HL-60/S4 treated with phorbol 12-myristate 13-acetate at 8.2 ng/mL for 4 days and 3 days (cell line): Measurements from ENCODE around the gene FUCA1.
"Not testable (repeated sequence)": the region's sequence is repeated elsewhere in the genome, so short reads cannot be mapped to it uniquely, and the experiment has no call there.

ENCODE experiments used
- in situ Hi-C: fragments of 300-500 bp; cut with MboI; formaldehyde crosslinking; loops from 2 replicates; pipeline ENCODE4 v1.15.0; 2022; ENCODE audit warnings: low sequenced_read_pairs

FUCA1 gene

GRCh38 chr1:23897083-23897482 lies 29.0 kb upstream of the FUCA1 start:
- in situ Hi-C loops = no loop called here

GRCh38 chr1:23896491-23896890 lies 28.4 kb upstream of the FUCA1 start:
- in situ Hi-C loops = no loop called here

- in situ Hi-C loops = no loop called here
Measured at GRCh38 chr1:23895993-23896392, 27.9 kb upstream of the FUCA1 start.

- in situ Hi-C loops = no loop called here
Measured at GRCh38 chr1:23895082-23895481, 27.0 kb upstream of the FUCA1 start.

GRCh38 chr1:23889074-23889473 lies 21.0 kb upstream of the FUCA1 start:
- in situ Hi-C loops = no loop called here

- in situ Hi-C loops = no loop called here
Measured at GRCh38 chr1:23885222-23885621, 17.1 kb upstream of the FUCA1 start.

- in situ Hi-C loops = no loop called here
Measured at GRCh38 chr1:23882746-23883145, 14.7 kb upstream of the FUCA1 start.

- in situ Hi-C loops = no loop called here
Measured at GRCh38 chr1:23879809-23880208, 11.7 kb upstream of the FUCA1 start.

GRCh38 chr1:23878668-23879067 lies 10.6 kb upstream of the FUCA1 start:
- in situ Hi-C loops = no loop called here

GRCh38 chr1:23875382-23875781 lies 7.3 kb upstream of the FUCA1 start:
- in situ Hi-C loops = no loop called here

GRCh38 chr1:23872421-23872820 lies 4.3 kb upstream of the FUCA1 start:
- in situ Hi-C loops = no loop called here

- in situ Hi-C loops = no loop called here
Measured at GRCh38 chr1:23869051-23869450, 961 bp upstream of the FUCA1 start.

GRCh38 chr1:23868557-23869016 lies 497 bp upstream of the FUCA1 start:
- in situ Hi-C loops = no loop called here

- in situ Hi-C loops = no loop called here
Measured at GRCh38 chr1:23867542-23867894, 572 bp downstream of the FUCA1 start.

GRCh38 chr1:23865543-23865930 lies 2.6 kb downstream of the FUCA1 start:
- in situ Hi-C loops = no loop called here

- in situ Hi-C loops = no loop called here
Measured at GRCh38 chr1:23864801-23865542, 3.1 kb downstream of the FUCA1 start.

- in situ Hi-C loops = no loop called here
Measured at GRCh38 chr1:23862640-23863039, 5.5 kb downstream of the FUCA1 start.

- in situ Hi-C loops = no loop called here
Measured at GRCh38 chr1:23854568-23854967, 13.5 kb downstream of the FUCA1 start.

- in situ Hi-C loops = not testable (repeated sequence)
Measured at GRCh38 chr1:23853124-23853523, 15.0 kb downstream of the FUCA1 start.

GRCh38 chr1:23851406-23851805 lies 16.7 kb downstream of the FUCA1 start:
- in situ Hi-C loops = not testable (repeated sequence)

GRCh38 chr1:23848673-23849616 lies 19.1 kb downstream of the FUCA1 start:
- in situ Hi-C loops = no loop called here

GRCh38 chr1:23847482-23848095 lies 20.5 kb downstream of the FUCA1 start:
- in situ Hi-C loops = not testable (repeated sequence)
